GF-D8 (cell line): Measurements from ENCODE around the gene RHOF.

Source experiments
- DNase-seq: peaks from one replicate; lab custom pipeline; 2025; lab: John Stamatoyannopoulos, UW

RHOF gene

GRCh38 chr12:121793440-121793837 lies at the start of gene RHOF:
Gene RHOF, minus strand, starts transcription at chr12:121793688. Its CDS starts 55 bp downstream, at chr12:121793633.
- DNase-seq: peak; percentile 34

GRCh38 chr12:121839993-121840761 lies 46.7 kb upstream of the RHOF start:
- no peak for DNase-seq

GRCh38 chr12:121839106-121839992 lies 45.9 kb upstream of the RHOF start:
- DNase-seq: peak; percentile 89

- no peak for DNase-seq
These were observed 44.6 kb upstream of the RHOF start for GRCh38 chr12:121838126-121838525.

GRCh38 chr12:121837680-121838079 lies 44.2 kb upstream of the RHOF start:
- no peak for DNase-seq

- DNase-seq: peak; percentile 63
These were observed 38.2 kb upstream of the RHOF start for GRCh38 chr12:121831571-121832245.

- no peak for DNase-seq
These were observed 37.2 kb upstream of the RHOF start for GRCh38 chr12:121830588-121831265.

- DNase-seq: no peak
These were observed 36.6 kb upstream of the RHOF start for GRCh38 chr12:121830134-121830533.

GRCh38 chr12:121829250-121829918 lies 35.9 kb upstream of the RHOF start:
- DNase-seq: no peak

GRCh38 chr12:121828826-121829225 lies 35.3 kb upstream of the RHOF start:
- DNase-seq: no peak

GRCh38 chr12:121828306-121828705 lies 34.8 kb upstream of the RHOF start:
- DNase-seq: no peak

GRCh38 chr12:121827351-121828099 lies 34.0 kb upstream of the RHOF start:
- DNase-seq: no peak

GRCh38 chr12:121826318-121827150 lies 33.0 kb upstream of the RHOF start:
- DNase-seq: no peak

GRCh38 chr12:121825041-121825523 lies 31.6 kb upstream of the RHOF start:
- no peak for DNase-seq

- no peak for DNase-seq
These were observed 30.2 kb upstream of the RHOF start for GRCh38 chr12:121823727-121824115.

GRCh38 chr12:121823101-121823726 lies 29.7 kb upstream of the RHOF start:
- no peak for DNase-seq

GRCh38 chr12:121822393-121823100 lies 29.1 kb upstream of the RHOF start:
- DNase-seq: no peak

GRCh38 chr12:121820056-121820455 lies 26.6 kb upstream of the RHOF start:
- no peak for DNase-seq
